ENCODE results near the gene SNX15.

- no peak for TF ChIP-seq CTCF (IDR thresholded peaks at IDR 0.05; ENCODE audit: low read length)
- no peak for TF ChIP-seq EZH2 (IDR thresholded peaks at IDR 0.05; ENCODE audit: borderline replicate concordance, low read length)
Observed at GRCh38 chr11:65036931-65037330, 9.7 kb downstream of the SNX15 start.

Data from OCI-LY1 (cell line).